Measurements from ENCODE around the gene PBOV1.

The PBOV1 gene

DNA sequence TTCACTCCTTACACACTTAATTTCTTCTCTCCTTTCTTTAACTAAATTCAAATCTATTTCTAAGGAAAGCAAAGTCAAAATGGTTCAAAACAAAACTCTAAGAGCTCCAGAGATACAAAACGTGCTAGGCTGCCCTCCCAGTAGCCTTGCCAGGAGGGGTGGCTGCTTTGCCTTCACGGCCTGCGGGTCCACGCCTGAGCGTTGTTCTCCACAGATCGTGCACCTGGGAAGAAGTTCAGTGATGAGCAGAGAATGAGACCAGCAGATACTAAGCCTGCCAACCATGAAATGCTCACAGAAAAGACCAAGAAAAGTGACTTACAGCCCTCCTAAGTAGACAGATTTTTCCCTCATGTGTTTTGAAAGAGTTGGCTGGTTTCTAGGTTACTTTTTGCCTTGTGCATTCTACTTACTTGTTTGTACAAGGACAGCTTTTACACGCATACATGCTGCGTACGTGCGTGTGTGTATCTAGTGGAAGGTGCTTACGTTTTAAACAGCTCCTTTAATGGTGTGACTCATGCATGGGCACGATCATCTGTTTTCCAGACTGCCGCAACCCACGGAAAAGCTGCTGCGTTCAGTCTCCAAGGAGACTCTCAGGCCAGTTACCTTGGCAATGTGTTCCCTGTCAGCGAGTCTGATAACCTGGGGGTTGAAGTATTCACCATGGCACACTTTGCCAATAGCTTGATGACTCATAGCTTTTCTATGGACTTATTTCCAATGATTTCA, 32.4 kb upstream of the PBOV1 start:
- Histone ChIP-seq H3K27ac (no peak overlapping the region), H3K9me3 (no peaks in the 10 kb centered on the region), H3K4me1 (no peaks in the 10 kb centered on the region), H3K4me3 (no peak overlapping the region), H4K20me1 (no peaks in the 10 kb centered on the region), H3K9ac (no peak overlapping the region), H3K36me3 (no peaks in the 10 kb centered on the region), H3K27me3 (no peaks in the 10 kb centered on the region), H3K4me2 (no peak overlapping the region)
- TF ChIP-seq Cebpa-rat (IDR thresholded peaks at IDR 0.05): no peak

GRCh38 chr6:138250053-138250452, 31.8 kb upstream of the PBOV1 start:
- H3K9me3 ChIP-seq: no peaks in the 10 kb centered on the region
- no peak overlapping the region for H3K9ac ChIP-seq
- no peaks in the 10 kb centered on the region for H3K4me1 ChIP-seq
- no peak overlapping the region for H3K27ac ChIP-seq
- no peak overlapping the region for H3K4me2 ChIP-seq
- H3K36me3 ChIP-seq: no peaks in the 10 kb centered on the region
- H3K4me3 ChIP-seq: no peak overlapping the region
- no peaks in the 10 kb centered on the region for H3K27me3 ChIP-seq
- no peak for TF ChIP-seq Cebpa-rat (IDR thresholded peaks at IDR 0.05)
- no peaks in the 10 kb centered on the region for H4K20me1 ChIP-seq

- H3K4me1 ChIP-seq: no peaks in the 10 kb centered on the region
- H3K9me3 ChIP-seq: no peaks in the 10 kb centered on the region
- no peak overlapping the region for H3K4me2 ChIP-seq
- no peaks in the 10 kb centered on the region for H4K20me1 ChIP-seq
- H3K9ac ChIP-seq: no peak overlapping the region
- no peaks in the 10 kb centered on the region for H3K36me3 ChIP-seq
- H3K4me3 ChIP-seq: no peak overlapping the region
- H3K27me3 ChIP-seq: no peaks in the 10 kb centered on the region
- TF ChIP-seq Cebpa-rat (IDR thresholded peaks at IDR 0.05): no peak
- H3K27ac ChIP-seq: no peak overlapping the region
Measured at GRCh38 chr6:138248878-138249277, 30.6 kb upstream of the PBOV1 start.

DNA sequence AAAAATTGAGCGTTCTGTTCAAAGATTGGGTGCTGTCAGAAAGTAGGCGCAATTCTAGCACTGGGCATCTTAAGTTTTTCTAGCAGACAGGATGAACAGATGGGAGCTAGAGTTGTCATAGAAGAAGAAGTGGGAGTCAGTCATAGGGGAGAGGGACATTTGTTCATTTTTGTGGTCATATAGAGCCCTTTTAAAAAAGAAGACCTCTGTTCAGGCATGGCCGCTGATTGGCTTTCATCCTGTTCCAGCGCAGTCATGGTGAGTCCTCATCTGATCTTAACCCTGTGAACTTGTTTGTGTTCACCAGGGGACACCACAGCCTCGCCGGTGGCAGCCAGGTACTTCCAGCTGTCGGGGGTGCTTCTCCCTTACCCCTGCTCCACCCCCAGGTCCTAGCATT, 29.7 kb upstream of the PBOV1 start:
- TF ChIP-seq Cebpa-rat (IDR thresholded peaks at IDR 0.05): no peak
- H3K4me1 ChIP-seq: no peaks in the 10 kb centered on the region
- no peaks in the 10 kb centered on the region for H3K9me3 ChIP-seq
- H4K20me1 ChIP-seq: no peaks in the 10 kb centered on the region
- no peak overlapping the region for H3K4me3 ChIP-seq
- H3K36me3 ChIP-seq: no peaks in the 10 kb centered on the region
- no peaks in the 10 kb centered on the region for H3K27me3 ChIP-seq
- H3K27ac ChIP-seq: no peak overlapping the region
- no peak overlapping the region for H3K9ac ChIP-seq
- H3K4me2 ChIP-seq: no peak overlapping the region

DNA sequence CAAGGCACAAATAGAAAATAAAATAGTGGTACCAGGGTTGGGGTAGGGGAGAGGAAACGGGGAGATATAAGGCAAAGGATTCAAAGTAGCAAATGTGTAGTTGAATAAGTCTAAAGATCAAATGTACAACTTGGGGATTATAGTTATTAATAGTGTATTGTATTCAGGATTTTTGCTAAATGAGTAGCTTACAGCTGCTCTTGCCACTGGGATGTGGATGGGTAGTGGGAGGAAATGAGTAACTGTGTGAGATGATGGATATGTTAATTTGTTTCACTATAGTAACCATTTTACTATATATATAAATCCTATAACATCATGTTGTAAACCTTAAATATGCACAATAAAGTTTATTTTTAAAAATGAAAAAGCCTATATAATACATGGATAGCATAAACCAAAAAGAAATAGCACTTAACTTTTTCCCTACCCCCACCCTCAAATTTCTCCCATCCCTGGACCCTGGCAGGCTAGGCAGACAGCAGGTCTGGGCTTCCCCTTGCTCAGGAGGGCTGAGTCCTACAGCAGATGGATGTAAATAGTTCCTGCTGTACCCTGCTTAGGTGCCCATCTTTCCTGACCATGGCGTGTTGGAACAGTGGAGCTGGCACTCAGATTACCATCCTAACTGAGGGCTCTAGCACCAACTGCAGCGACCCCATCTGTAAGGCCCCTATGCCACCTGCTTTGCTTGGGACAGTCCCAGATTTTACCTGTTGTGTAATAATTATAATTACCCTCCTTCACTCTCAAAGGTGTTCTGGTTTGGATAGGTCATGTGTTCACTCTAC, 28.6 kb upstream of the PBOV1 start:
- Histone ChIP-seq H3K4me3 (no peak overlapping the region), H3K27me3 (no peaks in the 10 kb centered on the region), H3K27ac (no peak overlapping the region), H3K4me2 (no peak overlapping the region), H3K9ac (no peak overlapping the region), H4K20me1 (no peaks in the 10 kb centered on the region), H3K9me3 (no peaks in the 10 kb centered on the region), H3K36me3 (no peaks in the 10 kb centered on the region), H3K4me1 (no peaks in the 10 kb centered on the region)
- no peak for TF ChIP-seq Cebpa-rat (IDR thresholded peaks at IDR 0.05)

DNA sequence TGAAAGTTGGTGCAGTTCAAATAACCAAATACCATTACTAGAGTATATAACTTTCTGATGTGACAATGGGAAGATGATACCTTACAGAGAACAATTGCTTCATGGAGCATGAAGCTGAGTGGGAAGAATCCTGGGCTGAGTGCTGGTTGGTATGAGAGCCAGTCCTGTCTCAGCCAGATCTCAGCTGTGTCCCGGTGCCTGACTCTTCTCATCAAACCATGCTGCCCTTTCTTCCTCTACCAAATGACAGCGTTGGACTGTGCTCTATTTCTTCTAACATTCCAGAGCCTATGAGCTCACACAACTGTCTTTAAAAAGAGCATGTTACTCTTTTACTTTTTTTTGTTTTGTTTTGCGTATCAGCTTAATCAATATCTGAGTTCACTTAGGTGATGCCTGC, 27.5 kb upstream of the PBOV1 start:
- H3K4me3 ChIP-seq: no peak overlapping the region
- no peak overlapping the region for H3K9ac ChIP-seq
- no peak overlapping the region for H3K27ac ChIP-seq
- H3K4me2 ChIP-seq: no peak overlapping the region
- no peaks in the 10 kb centered on the region for H3K27me3 ChIP-seq
- no peaks in the 10 kb centered on the region for H3K9me3 ChIP-seq
- H4K20me1 ChIP-seq: no peaks in the 10 kb centered on the region
- TF ChIP-seq Cebpa-rat (IDR thresholded peaks at IDR 0.05): no peak
- H3K4me1 ChIP-seq: no peaks in the 10 kb centered on the region
- H3K36me3 ChIP-seq: no peaks in the 10 kb centered on the region

- Histone ChIP-seq H3K4me1 (no peaks in the 10 kb centered on the region), H3K9me3 (no peaks in the 10 kb centered on the region)
Measured at GRCh38 chr6:138242987-138243592, 24.8 kb upstream of the PBOV1 start.

GRCh38 chr6:138241934-138242333, 23.6 kb upstream of the PBOV1 start:
- Histone ChIP-seq H4K20me1 (no peaks in the 10 kb centered on the region), H3K27me3 (no peaks in the 10 kb centered on the region), H3K27ac (no peak overlapping the region), H3K9ac (no peak overlapping the region), H3K4me2 (no peak overlapping the region), H3K36me3 (no peaks in the 10 kb centered on the region), H3K9me3 (no peaks in the 10 kb centered on the region), H3K4me1 (no peaks in the 10 kb centered on the region), H3K4me3 (no peak overlapping the region)
- TF ChIP-seq Cebpa-rat (IDR thresholded peaks at IDR 0.05): no peak

More at GRCh38 chr6:138242987-138243592, 24.8 kb upstream of the PBOV1 start:
- no peaks in the 10 kb centered on the region for H3K36me3 ChIP-seq
- no peak overlapping the region for H3K9ac ChIP-seq
- H3K4me2 ChIP-seq: no peak overlapping the region
- no peaks in the 10 kb centered on the region for H4K20me1 ChIP-seq
- no peaks in the 10 kb centered on the region for H3K27me3 ChIP-seq
- no peak overlapping the region for H3K27ac ChIP-seq
- H3K4me3 ChIP-seq: no peak overlapping the region
- no peak for TF ChIP-seq Cebpa-rat (IDR thresholded peaks at IDR 0.05)

DNA sequence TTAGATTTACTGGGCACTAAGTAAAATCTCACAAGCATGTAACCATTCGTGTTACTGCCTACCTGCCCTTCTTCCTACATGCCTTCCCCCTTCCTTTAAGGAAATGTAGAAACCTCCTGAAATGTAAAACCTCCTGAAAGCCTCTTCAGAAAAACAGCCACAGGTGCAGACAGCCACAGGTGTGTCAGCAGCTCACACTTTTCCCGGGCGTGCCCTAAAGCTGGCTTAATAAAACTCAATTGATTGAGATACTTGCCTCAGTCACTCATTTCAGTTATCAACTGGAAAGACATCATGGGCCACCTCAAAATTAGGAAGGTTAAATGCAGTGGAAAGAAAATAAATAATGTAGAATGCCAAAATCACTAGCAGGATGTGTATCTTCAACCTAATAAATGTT, 23.1 kb upstream of the PBOV1 start:
- Histone ChIP-seq H3K27me3 (no peaks in the 10 kb centered on the region), H3K4me2 (no peak overlapping the region), H3K9me3 (no peaks in the 10 kb centered on the region), H3K9ac (no peak overlapping the region), H4K20me1 (no peaks in the 10 kb centered on the region), H3K27ac (no peak overlapping the region), H3K4me1 (no peaks in the 10 kb centered on the region), H3K36me3 (no peaks in the 10 kb centered on the region), H3K4me3 (no peak overlapping the region)
- no peak for TF ChIP-seq Cebpa-rat (IDR thresholded peaks at IDR 0.05)
